HG03342 (cell line): ENCODE data around the gene MTHFD2L.
A peak's percentile ranks its signal among the peaks of the same experiment; 100 is the strongest.
"Not testable (repeated sequence)": the region's sequence is repeated elsewhere in the genome, so short reads cannot be mapped to it uniquely, and the experiment has no call there.

Experiments
- ATAC-seq: cut with Tn5 transposase; IDR thresholded peaks from one replicate; pipeline ENCODE4 v1.9.1; 2021; ENCODE audit warnings: mild to moderate bottlenecking, moderate library complexity; ENCODE audit not compliant: unreplicated experiment

MTHFD2L gene

DNA sequence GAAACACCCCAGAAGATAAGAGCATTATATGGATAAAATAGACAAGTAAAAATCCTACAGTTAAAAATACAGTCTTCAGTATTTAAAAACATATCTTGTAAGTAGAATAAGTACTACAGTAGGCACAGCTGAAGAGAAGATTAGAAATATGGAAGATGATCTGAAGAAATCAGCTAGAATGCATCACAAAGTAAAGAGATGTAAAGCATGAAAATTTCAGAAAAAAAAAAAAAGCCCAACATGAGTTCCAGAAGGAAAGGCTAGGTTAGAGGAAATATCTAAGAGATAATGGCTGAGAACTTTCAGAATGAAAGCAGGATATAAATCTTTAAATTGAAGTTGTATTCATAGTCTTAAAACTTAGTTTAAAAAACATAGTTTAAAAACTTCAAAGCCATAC is 171.4 kb downstream of the MTHFD2L start:
- no peak for ATAC-seq

- no peak for ATAC-seq
Observed at GRCh38 chr4:74330295-74330750, 172.4 kb downstream of the MTHFD2L start.

DNA sequence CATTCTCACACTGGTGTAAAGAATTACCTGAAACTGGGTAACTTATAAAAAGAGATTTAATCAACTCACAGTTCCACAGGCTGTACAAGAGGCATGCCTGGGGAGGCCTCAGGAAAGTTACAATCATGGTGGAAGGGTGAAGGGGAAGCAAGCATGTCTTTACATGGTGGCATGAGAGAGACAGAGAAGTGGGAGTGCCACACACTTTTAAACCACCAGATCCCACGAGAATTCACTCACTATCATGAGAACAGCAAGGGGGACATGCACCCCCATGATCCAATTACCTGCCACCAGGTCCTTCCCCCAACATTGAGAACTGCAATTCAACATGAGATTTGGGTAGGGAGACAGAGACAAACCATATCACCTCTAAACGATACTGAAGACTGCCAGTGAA is 173.3 kb downstream of the MTHFD2L start:
- no peak for ATAC-seq

GRCh38 chr4:74331944-74332343 is 174.0 kb downstream of the MTHFD2L start:
- no peak for ATAC-seq

- no peak for ATAC-seq
Observed at GRCh38 chr4:74334636-74335035, 176.7 kb downstream of the MTHFD2L start.

- ATAC-seq, result peak; percentile 78
Observed at GRCh38 chr4:74335341-74336021, 177.6 kb downstream of the MTHFD2L start.

DNA sequence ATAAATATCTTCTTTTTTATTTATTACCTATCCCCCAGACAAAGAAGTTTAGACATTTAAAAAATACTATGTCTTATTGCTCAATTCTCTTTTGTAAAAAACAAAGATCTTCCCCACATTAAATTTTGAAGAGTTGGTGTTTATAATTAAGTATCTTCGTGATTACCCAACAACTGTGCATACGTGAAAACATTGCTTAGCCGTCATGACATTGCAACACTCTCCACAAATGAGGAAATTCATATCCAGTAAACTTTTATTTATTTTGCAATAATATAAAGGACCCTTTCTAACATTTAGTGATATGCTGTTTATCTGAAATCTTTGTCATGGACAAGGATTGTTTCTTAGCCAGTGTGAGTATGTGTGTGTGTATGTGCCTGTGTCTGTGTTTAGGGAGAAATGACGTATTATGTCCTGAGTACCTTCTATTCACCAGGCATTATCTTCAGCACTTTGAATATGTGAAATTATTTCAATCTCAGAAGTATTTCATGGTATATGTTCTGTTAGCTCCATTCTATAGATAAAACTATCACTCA is 180.9 kb downstream of the MTHFD2L start:
- ATAC-seq, result no peak

DNA sequence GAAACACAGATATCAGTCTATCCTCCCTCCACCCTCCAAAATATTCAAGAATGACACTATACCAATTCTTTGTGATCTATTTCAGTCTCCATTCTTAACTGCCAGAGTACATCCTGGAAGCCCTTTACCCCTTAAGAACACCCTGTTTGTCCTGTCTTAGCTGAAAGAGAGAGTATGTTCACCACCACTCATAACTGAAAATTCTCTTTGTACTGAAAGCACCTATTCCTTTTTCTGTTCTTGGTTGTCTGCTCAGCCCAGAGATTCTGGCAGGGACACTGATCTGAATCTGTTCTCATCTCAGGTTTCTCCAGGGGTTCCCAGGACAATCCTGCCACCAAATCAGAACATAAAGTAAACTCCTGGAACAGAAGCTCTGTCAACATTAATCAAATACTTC is 181.6 kb downstream of the MTHFD2L start:
- no peak for ATAC-seq

DNA sequence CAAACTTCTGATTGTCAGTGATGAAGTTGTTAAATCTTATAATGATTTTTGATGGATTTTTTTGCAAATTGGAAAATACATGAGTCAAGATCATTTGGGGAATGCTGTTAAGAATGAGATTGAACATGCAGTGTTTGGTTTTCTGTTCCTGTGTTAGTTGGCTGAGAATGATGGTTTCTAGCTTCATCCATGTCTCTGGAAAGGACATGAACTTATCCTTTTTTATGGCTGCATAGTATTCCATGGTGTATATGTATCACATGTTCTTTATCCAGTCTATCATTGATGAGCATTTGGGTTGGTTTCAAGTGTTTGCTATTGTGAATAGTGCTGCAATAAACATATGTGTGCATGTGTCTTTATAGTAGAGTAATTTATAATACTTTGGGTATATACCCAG is 182.5 kb downstream of the MTHFD2L start:
- ATAC-seq, result not testable (repeated sequence)

- no peak for ATAC-seq
Observed at GRCh38 chr4:74344031-74344430, 186.1 kb downstream of the MTHFD2L start.
